Panc1 (cell line): Measurements from ENCODE around the gene KCNA10.

Experiments used
- POLR2AphosphoS5 ChIP-seq: IDR thresholded peaks from 2 replicates; pipeline ENCODE4 v1.6.1; 2012; ENCODE audit warnings: mild to moderate bottlenecking, low read depth, low read length, moderate library complexity
- REST ChIP-seq, 2 experiments: IDR thresholded peaks; 2 replicates each; pipeline ENCODE4 v1.6.1; 2011 to 2012; ENCODE audit warnings: low read depth in 2 of 2, control low read depth in 1 of 2, low read length in 1 of 2, mild to moderate bottlenecking in 1 of 2, moderate library complexity in 1 of 2; ENCODE audit not compliant: insufficient read depth in 1 of 2
- SIN3A ChIP-seq: IDR thresholded peaks from 2 replicates; pipeline ENCODE4 v1.6.1; 2012; ENCODE audit warnings: low read depth, mild to moderate bottlenecking, low read length, moderate library complexity, borderline replicate concordance; ENCODE audit not compliant: insufficient read depth
- TCF7L2 ChIP-seq: IDR thresholded peaks from 2 replicates; pipeline ENCODE4 v1.6.1; 2011; ENCODE audit warnings: mild to moderate bottlenecking, low read depth, low read length, inconsistent platforms
- TF ChIP-seq, protein P1 (sequence below): fragments of 450-650 bp; IDR thresholded peaks from 2 replicates; pipeline ENCODE4 v1.5.1; 2017; ENCODE audit warnings: mild to moderate bottlenecking

- TF ChIP-seq, protein P1, sequence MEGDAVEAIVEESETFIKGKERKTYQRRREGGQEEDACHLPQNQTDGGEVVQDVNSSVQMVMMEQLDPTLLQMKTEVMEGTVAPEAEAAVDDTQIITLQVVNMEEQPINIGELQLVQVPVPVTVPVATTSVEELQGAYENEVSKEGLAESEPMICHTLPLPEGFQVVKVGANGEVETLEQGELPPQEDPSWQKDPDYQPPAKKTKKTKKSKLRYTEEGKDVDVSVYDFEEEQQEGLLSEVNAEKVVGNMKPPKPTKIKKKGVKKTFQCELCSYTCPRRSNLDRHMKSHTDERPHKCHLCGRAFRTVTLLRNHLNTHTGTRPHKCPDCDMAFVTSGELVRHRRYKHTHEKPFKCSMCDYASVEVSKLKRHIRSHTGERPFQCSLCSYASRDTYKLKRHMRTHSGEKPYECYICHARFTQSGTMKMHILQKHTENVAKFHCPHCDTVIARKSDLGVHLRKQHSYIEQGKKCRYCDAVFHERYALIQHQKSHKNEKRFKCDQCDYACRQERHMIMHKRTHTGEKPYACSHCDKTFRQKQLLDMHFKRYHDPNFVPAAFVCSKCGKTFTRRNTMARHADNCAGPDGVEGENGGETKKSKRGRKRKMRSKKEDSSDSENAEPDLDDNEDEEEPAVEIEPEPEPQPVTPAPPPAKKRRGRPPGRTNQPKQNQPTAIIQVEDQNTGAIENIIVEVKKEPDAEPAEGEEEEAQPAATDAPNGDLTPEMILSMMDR: no peak
- no peak for TF ChIP-seq POLR2AphosphoS5
- TF ChIP-seq SIN3A: no peak
- no peak for TF ChIP-seq REST (IDR thresholded peaks at IDR 0.05; ENCODE audit: insufficient read depth in 1 of 2, low read depth in 2 of 2, low read length in 1 of 2)
- no peak for TF ChIP-seq TCF7L2
Observed at GRCh38 chr1:110556471-110556807, 37.5 kb upstream of the KCNA10 start.
